SW480 (cell line): Measurements from ENCODE around the gene A3GALT2.

Experiments
- DNase-seq: peaks from one replicate; pipeline ENCODE4 v3.0.0-alpha.2; 2016; ENCODE audit warnings: low spot score

Gene A3GALT2

DNA sequence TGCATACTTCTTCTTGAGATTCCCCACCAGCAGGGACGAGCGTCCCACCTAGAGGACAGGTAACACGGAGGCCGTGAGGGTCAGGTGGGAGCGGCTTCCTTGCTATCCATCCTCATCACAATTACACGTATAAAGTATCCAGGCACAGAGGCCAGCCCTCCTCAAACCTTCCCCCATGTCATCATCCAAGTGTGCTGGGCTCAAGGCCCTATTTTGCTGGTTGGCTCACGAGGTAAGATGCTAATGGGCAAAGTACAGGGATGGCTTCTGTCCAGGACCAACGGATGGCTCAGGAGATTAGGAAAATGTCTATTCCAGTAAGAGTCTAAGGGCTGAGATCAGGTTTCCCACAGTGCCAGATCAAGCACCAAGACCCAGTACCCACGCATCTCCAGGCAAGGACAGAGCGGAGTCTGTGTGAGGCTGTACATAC is 11.5 kb upstream of the A3GALT2 start:
- no peak for DNase-seq

DNA sequence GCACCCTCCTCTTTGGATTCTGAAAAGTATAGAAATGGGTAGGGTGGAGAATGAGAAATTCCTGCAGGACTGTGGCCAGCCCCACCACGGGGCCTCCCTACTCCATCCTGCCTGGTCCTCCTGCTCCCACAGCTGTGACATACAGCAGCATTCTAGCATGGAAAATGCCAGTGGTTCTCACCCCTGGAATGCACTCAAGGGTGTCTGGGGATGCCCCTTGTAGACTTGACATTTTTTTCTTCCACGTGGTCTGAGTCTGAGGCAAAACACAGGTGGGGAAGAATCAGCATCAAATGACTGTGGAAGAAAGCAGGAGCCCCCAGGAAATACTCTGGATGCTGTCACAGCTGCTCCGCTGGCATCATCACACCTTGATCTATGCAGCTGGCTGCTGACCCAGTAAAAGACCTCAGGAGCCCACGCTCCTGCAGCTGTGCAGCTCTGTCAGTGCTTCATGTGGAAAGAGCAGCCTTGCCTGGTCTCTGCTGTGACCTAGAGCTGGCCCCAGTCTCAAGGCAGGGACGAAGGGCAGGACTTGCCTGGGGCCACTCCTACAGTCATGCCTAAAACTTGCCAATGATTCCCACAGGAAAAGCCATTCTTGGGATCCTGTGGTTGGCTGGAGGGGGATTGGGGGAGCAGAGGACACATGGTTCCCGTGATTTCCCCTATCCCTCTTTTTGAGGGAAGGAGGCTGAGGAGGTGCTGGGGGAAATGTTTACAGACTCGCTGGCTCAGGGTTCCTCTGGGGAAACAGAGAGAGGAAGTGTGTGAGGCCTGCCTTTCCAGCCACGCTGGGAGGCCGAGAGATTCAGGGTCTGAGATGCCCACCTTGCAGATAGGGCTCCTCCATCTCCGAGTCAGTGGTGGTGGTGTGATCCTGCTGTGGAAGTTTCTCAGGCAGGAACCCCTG is 10.8 kb upstream of the A3GALT2 start:
- DNase-seq = no peak

DNA sequence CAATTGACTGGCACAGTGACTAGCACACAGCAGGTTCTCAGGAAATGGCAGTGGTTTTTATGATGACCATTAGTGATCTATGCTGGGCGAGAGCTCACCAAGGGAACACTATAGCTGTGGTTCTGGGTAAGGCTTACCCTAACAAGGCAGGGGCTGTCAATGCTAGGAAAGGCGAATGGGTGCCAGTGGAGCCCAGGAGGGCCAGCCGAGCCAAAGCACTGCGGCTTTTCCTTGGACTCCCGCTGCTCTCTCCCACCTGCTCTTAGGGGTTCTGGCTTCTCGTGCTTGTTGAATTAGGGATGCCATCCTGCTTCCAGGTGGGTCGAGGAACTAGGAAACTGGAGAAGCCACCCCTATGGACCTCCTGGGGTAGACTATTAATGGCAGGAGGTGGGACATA is 10.0 kb upstream of the A3GALT2 start:
- no peak for DNase-seq

DNA sequence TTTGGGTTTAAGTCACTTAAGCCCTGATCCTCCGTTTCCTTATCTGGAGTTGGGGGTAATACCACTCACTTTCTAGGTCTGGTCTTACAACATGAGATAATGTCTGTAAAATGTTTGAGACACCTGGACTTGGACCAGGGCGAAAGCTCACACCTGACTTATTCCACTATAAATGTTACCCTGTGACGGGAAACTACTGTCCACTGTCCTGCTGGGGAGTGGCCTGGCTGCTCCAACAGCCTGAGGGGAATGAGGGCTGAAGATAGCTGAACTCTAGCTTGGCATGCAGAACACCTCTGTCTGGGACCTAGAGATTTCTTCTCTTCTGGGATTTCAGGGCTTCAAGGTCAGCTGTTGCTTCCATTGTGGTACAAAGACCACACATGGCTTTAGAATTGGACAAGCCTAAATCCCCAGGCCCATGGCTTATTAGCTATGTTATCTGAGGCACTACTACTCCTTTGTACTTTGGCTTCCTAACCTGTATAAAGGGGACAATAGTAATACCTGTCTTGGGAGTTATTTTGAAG is 9.5 kb upstream of the A3GALT2 start:
- no peak for DNase-seq

DNA sequence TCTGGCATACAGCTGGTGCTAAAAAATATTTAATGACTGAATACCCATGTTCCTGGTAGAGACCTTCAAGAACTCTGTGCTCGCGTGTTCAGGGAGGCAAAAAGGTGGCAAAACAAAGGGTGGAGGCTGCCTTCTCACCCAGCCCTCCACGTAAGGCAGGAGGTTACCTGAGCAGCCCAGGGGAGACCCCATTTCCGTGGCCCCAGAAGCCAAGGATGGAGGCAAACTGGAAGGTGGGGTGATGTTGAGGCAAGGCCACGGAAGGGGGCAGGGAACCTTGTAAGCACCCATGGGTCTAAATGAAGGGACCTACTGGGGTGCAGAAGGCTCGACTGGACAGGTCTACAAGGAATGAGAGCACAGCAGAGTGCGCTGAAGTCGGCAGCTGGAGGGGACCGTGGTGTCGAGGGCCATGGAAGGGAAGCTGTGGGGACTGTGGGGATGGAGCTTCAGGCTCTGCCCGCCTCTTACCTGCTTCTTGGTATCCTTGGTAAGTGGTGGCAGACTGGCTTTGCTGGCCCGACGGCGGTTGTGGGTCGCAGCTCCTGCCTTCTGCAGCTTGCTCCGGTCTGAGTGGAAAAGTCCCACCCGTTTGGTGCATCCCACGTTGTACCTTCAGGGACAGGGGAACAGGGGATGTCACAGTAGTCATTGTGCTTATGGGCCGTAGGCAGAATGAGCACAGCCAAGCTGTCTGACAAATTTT is 8.9 kb upstream of the A3GALT2 start:
- no peak for DNase-seq

DNA sequence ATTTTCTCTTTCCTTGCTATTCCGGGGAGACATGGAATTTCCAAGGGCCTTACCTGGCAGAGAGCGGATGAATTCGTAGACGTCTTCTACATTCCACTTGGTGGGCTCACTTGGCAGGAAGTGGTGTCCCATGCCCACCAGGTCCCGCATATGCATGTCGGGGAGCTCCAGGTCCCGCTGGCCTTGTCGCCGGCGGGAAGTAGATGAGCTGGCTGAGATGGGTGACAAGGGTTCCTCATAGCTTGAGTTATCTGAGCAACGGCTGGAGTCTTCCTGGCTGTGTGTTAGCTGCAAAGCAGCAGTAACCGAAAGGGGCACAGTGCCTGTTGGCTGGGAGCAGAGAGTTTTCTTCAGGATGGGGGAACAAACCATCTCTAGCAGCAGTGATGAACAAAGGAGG is 7.9 kb upstream of the A3GALT2 start:
- no peak for DNase-seq

DNA sequence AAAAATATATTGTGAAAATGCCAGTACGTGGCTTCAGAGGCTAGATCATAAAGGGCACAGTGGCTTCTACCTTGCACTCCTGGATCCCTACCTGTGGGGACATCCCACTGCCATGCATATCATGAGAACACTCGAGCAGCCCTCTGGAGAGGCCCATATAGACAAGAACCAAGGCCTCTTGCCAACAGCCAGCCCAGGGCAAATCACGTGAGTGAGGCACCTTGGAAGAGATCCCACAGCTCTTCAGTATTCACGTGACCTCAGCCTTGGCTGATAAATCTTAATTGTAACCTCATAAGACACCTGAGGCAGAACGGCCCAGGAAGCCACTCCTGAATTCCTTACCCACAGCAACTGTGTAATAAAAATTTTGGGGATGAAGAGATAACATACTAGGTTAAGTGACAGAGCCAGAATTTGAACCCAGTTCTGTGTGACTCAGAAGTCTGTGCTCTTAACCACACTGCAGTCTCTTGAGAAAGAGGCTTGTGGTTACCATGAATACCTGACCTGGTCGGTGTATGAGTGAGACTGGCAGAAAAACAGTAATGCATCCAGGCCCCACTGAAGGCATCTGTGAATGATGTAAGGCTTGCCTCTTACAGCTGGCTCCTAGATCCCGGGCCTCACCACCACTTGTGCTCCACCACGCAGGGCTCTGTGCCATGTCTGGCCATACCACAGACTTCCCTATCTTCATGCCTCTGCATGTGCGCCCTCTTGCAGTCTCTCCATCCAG is 6.9 kb upstream of the A3GALT2 start:
- DNase-seq = peak; percentile 15

DNA sequence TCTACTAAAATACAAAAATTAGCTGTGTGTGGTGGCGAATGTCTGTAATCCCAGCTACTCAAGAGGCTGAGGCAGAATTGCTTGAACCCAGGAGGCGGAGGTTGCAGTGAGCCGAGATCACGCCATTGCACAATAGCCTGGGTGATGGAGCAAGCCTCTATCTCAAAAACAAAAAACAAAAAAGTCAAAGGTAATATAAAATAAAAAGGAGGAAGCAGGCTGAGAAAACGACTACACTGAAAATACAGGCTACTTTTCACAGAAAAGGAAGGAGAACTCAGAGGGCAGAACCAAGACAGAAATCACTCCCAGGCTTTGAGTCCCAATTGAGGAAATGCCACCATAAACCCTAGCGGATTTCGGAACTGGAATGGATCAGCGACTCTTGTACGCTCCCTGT is 5.9 kb upstream of the A3GALT2 start:
- DNase-seq = no peak

DNA sequence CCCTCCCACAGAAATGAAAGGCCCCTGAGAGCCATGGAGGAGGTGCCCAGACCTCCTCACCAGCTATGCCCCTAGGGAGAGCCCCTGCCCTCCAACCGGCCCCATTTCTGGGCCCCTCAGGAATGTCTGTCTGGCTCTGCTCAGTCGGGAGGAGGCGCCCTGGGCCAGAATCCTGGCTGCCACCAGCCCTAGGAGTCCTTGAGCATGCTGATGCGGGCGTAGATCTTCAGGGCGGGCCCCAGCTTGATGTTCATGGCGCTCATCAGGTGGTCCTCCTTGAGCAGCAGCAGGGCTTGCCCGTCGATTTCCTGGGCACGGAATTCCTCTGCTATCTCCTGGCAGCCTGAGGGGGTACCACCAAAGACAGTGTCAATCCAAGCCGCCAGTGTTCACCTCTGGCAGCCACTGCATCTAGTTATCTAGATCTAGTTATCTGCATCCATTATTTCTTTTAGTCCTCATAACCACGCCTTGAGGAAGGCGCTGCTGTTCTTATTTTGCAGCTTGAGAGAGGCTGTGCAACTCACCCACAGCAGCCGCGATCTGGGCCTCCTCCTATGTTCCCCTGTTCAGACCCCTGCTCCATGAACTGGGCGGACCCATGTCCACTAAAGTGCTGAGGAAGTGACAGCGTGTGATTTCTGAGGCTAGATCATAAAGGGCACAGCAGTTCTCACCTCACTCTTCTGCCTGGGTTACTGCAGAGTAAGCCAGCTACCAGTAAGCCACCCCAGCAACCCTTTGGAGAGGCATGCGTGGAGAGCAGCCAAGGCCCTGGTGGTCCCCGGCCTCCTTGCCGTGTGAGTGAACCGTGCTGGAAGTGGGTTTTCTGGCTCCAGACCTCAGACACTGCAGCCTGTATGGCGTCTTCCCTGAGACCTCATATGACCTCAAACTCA is 4.0 kb upstream of the A3GALT2 start:
- DNase-seq = no peak

DNA sequence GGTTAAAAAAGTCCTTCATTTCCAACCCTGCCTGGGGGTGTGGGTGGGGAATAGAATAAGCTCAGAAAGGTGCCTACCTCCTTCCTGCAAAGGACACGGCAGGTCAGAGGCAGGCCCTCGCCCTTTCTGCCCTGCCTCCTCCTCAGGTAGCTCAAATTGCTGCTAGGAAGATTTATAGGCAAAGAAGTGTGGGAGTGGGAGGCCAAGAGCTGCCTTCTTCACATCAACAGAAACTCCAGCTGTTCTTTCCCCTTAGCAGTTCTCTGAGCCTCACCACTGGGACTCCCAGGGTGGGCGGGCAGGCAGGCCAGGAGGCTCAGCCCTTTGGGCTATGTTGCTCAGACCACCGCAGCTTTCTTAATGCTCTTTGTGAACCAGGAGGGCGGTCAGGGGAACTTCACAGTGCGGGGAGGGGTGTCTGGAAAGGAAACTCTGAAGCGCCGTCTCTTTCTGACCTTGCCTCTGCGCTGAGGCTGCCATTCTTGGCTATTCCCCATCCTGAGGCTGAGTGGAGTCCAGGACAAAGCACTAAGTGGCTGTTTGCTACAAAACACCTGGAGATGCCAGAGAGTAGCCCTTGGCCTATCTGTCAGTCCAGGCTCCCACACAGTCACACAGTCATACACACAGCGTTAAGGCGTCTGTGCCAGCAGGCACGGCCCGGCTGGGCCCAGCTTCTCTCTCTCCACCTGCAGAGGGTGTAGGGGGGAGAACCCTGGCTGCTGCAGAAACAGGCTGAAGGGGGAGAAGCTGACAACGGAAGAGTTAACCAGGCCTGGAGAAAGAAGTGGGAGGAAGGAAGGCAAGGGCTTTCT is 3.0 kb upstream of the A3GALT2 start:
- DNase-seq = no peak

DNA sequence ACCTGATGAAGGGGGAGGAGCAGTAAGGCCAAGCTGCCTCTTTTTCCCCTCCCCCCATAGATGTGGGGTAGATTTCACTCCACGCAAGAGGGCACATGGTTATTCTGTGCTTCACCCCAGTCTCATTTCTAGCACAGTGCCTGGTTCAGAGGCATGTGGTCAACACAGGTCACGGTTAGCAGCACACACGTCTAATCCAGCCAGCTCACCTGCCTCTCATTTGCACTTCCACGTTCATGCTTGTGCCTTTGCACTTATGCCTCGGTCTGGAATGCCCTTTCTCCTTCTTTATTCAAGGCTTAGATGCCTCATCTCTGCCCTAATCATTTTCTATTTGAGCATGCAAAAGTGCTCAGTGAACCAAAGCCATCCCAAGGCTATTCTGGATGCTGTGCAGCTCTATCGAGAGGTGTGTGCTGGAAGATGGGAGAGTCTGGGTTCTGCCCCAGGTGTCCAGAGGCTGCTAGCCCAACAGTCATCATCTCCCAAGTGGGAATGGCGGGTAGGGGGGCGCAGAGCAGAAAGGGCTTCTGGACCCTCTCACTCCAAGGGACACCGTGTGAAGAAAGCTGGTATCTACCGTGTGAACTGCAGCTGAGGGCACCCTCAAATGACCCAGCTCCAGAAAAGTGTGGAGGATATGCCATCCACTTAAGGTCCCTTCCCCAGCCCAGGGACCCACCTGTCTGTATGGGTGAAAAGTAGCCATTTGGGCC is 2.1 kb upstream of the A3GALT2 start:
- DNase-seq = no peak

DNA sequence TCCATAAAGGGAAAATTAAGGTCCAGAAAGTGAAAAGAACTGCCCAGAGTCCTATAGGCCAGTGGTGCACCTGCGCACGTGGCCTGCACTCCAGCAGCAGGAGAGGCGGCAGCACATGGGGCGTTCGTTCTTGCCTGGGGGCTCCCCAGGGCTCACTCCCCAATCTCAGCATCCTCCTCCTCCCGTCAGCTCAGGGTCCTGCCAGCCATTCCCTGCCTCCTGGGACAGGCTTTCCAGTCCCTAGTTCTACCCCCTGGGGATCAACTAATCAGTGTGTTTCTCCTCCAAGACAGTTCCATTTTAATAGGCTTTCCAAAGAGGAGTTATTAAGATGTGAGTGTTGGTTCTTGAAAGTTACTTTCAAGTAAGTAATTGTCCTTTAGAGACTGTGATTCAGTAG is 1.2 kb upstream of the A3GALT2 start:
- DNase-seq = no peak

DNA sequence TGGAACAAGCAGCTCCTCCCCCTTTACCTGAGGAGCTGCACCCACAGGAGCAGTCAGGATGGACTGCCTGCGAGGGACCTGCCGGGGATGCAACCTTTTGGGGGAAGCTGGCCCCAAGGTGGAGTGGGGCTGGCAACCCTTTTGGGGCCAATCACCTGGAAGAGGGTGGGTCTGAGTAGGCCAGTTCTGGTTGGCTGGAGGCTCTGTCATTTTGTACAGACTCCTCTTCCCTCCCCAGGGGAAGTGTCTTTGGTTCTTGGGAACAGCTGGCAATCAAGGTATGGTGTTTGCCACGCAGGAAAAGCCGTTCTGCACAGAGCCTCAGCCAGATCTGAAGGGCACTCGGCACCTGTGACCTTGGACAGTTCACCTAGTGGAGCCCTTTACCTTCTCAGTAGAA is 280 bp upstream of the A3GALT2 start:
- DNase-seq = no peak

DNA sequence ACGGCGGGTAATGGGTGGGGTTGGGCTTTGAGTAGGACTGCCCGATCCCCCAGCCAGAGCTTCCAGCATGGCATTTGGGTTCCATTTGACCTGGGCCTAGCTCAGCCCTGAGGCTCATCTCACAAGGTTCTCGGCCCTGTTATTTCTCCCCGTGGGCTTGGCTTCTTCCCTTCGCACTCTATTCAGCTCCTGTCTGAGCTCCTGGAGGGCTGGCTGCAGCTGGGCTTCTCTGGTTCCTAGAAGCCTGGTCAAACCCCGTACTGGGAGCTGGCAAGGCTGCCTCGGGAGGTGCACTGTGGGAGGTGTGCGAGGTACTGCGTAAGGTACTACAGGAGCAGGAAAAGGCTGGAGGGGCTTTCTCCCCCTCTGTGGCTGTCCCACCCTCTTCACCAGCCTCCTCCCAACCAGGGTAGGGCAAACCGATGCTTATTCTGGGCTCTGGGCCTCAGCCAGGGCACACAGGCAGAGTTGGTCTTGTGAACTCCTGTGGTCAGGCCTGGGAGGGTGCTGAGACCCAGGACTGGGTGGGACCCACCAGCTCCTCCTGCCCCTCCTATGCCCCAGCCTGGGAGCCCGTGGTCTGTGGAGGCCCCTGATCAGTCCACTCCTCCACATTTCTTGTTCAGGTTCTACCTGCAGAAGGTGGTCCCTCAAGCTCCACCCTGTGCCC is 814 bp downstream of the A3GALT2 start:
- no peak for DNase-seq

DNA sequence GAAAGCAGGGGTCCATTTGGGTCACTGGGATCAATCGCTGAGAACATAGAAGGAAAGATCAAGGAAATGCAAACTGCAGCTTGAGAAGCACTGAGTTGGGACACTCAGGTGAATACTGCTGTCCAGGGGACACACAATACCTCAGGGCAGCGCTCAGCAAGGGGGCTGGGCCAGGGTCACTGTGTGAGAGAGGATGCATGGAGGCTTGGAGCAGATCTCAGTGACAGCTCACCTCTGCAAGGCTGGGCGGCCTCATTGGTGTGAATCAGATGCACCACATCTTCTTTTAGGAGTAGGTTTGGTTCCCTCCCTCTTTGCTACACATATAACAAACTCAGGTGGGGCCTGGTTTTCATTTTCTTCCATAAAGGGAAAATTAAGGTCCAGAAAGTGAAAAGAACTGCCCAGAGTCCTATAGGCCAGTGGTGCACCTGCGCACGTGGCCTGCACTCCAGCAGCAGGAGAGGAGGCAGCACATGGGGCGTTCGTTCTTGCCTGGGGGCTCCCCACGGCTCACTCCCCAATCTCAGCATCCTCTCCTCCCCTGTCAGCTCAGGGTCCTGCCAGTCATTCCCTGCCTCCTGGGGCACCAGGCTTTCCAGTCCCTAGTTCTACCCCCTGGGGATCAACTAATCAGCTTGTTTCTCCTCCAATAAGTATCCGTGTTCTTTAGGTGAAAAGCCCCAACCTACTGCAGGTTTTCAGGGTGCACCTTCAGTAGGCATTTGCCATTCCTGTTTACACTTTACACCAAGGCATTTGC is 1.5 kb downstream of the A3GALT2 start:
- DNase-seq = no peak

DNA sequence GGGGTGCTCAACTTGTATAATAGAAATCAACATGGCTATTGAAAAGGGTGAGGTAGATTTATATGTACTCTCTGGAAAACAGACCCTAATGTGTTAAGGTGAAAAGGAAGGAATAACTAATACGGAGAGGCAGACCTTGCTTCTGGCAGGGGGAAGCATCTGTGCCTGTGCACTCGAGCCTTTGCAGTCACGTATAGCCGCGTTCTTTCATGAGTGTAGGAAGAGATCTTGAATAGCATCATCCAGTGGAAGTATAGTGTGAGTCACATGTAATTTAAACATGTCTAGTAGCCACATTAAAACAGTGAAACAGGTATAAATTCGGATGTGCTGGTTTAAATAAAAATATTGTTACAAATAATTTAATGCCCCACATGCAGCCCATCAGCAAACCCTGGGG is 3.0 kb downstream of the A3GALT2 start:
- no peak for DNase-seq

DNA sequence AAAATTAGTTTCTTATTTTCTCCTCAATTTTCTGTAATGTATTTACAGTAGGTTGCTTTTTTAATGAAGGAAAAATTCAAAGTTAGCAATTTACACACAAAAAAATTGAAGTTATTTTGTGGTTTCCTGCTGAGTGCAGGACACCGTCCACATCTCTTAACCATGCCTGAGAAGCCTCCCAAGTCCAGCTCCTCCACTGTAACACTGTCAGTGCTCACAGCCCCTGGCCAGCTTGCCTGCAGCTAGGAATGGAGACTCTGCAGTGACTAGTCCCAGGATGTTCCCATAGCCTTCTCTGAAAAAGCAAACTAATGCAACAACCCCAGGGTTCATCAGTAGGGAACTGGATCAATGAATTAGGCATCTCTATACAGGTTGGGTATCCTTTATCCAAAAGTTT is 3.5 kb downstream of the A3GALT2 start:
- DNase-seq = no peak

DNA sequence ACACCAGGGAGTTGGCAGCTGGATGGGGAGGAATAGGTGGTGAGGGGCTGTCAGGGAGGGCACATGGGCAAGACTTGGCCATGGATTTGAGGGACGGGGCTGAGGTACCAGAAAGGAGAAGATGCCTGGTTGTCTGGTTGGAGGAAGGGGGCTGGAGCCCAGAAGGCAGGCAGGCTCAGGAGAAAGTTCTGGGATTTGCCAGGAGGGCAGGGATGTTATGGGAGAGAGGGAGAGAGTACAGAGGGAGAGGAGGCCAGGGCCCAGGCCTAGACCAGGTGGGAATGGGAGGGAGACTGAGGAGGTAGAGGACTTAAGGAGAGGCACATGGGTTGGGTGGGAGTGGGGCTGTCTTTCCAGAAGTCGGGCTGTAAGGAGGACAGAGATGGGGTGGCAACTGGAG is 4.3 kb downstream of the A3GALT2 start:
- DNase-seq = no peak

DNA sequence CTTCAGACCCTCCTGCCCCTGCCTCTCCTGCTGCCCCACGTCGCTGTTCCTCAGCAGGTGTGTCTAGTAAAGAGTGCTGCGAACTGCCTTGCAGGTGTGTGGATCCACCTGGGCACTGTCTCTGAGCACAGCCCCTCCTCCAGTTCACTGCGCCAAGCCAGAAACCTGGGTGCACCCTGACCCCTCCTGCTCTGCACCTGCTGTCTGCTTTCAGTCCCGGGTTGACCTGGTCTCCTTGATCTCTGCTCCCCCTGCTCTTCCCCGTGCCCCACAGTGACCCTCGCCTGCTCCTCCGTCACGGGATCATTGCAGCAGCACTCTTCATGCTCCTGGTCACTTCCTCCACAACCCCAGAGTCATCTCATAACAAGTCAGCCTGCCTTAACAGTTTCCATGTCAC is 6.5 kb downstream of the A3GALT2 start:
- DNase-seq = no peak
